ENCODE results near the gene SDS. TPM values are rescaled to one million over a fixed set of nuclear protein-coding genes. Genes with fewer than 3 reads are reported as not detected.

Gene SDS
- total and polyA plus RNA-seq, 2 donors (not counting 3 experiments of a cell fraction or from before 2014, with no cell fraction given): not detected

DNA sequence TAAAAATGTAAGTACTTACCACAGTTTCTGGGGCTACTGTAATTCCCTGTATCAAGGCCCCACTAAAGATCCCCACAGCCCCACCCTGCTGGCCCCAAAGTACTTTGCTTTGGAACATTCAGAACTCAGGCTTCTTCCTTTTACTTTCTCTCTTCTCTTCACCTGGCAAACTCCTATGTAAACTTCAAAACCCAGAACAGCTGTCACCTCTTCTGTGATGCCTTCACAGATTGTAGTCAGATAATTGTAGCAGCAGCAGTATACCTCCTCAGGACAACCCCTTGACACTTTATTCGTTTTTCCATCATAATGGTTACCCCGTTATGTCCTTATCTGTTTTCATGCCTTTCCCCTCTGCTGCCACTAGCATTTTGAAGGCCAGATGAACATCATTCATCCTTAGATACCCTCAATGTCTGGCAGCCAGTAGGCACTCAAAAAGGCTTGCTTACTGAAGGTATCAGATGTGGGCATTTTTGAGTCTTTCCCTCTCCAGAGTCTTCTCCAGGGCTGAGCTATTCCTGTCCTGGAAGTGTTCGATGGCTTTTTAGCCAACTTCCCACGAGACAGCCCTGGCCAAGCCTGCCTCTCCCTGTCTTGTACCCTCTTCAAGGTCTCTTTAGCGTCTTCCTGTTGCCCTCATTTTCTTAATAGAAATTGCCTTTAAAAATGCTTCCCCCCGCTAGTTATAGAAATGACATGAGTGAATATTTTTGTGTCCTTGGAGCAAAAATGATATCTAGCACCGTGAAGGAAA, 37.9 kb downstream of the SDS start:
- Histone ChIP-seq H3K79me2 (ENCODE audit: control insufficient read depth, insufficient read depth, low read length) (no peaks in the 10 kb centered on the region), H3K4me1 (ENCODE audit: control insufficient read depth, extremely low read depth, insufficient read depth, low read length) (no peaks in the 10 kb centered on the region), H4K20me1 (replicated peaks; ENCODE audit: control insufficient read depth, extremely low read depth, insufficient read depth, low read length) (no peaks in the 10 kb centered on the region), H3K9me1 (replicated peaks; ENCODE audit: control insufficient read depth, extremely low read depth, insufficient read depth, low read length) (no peaks in the 10 kb centered on the region), H2AFZ (ENCODE audit: low read depth, low read length) (no peak overlapping the region), H3K27me3 (ENCODE audit: control insufficient read depth in 2 of 2, insufficient read depth in 2 of 2, low read length in 2 of 2) (no peaks in the 10 kb centered on the region), H3K9ac (replicated peaks; ENCODE audit: extremely low read depth, insufficient read depth, low read length) (no peak overlapping the region), H3K4me2 (ENCODE audit: insufficient read depth, low read length) (no peak overlapping the region), H3K9me3 (replicated peaks; ENCODE audit: control insufficient read depth, insufficient read depth, low read length) (no peaks in the 10 kb centered on the region), H3K36me3 (ENCODE audit: control insufficient read depth in 2 of 2, extremely low read depth in 1 of 2, insufficient read depth in 2 of 2, low read length in 2 of 2) (no peaks in the 10 kb centered on the region), H3K4me3 (replicated peaks in 1 of 3; ENCODE audit: insufficient read depth in 1 of 3, low read depth in 1 of 3, low read length in 3 of 3) (no peak overlapping the region), H3K27ac (ENCODE audit: insufficient read depth, low read depth, low read length) (no peak overlapping the region)
- FAIRE-seq: no peak
- ChIA-PET CTCF (interaction anchor here (1.0 kb wide), 1 partner anchor 60 kb away, joined by 4 read pairs; no protein-coding TSS in a partner anchor), POLR2A (no interaction called here)
- dilution Hi-C loops (cut with MboI; ENCODE audit: extremely low pct_ligation_motif_present, low sequenced_read_pairs) (no loop called here), intact Hi-C loops (cut with micrococcal nuclease) (no loop called here)
- TF ChIP-seq MYC (IDR thresholded peaks at IDR 0.05; ENCODE audit: low read depth, low read length) (no peak), GATA2 (IDR thresholded peaks at IDR 0.05; ENCODE audit: insufficient read depth, insufficient read length, low read depth, low read length) (no peak), POLR2A (IDR thresholded peaks at IDR 0.05; ENCODE audit: low read depth, low read length) (no peak), JUN (IDR thresholded peaks at IDR 0.05; ENCODE audit: borderline replicate concordance, insufficient read depth, insufficient read length, low read depth) (no peak), FOS (IDR thresholded peaks at IDR 0.05; ENCODE audit: borderline replicate concordance, insufficient read depth, low read length) (no peak), MAX (IDR thresholded peaks at IDR 0.05; ENCODE audit: insufficient read depth, insufficient read length) (no peak), POLR2AphosphoS5 (IDR thresholded peaks at IDR 0.05; ENCODE audit: insufficient read depth, low read depth, low read length) (no peak), EZH2 (IDR thresholded peaks at IDR 0.05; ENCODE audit: borderline replicate concordance, low read depth, low read length, severe bottlenecking) (no peak)
- TF ChIP-seq, protein P1, sequence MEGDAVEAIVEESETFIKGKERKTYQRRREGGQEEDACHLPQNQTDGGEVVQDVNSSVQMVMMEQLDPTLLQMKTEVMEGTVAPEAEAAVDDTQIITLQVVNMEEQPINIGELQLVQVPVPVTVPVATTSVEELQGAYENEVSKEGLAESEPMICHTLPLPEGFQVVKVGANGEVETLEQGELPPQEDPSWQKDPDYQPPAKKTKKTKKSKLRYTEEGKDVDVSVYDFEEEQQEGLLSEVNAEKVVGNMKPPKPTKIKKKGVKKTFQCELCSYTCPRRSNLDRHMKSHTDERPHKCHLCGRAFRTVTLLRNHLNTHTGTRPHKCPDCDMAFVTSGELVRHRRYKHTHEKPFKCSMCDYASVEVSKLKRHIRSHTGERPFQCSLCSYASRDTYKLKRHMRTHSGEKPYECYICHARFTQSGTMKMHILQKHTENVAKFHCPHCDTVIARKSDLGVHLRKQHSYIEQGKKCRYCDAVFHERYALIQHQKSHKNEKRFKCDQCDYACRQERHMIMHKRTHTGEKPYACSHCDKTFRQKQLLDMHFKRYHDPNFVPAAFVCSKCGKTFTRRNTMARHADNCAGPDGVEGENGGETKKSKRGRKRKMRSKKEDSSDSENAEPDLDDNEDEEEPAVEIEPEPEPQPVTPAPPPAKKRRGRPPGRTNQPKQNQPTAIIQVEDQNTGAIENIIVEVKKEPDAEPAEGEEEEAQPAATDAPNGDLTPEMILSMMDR (IDR thresholded peaks at IDR 0.05; ENCODE audit: extremely low read depth in 1 of 2, insufficient read depth in 1 of 2, low read depth in 1 of 2, low read length in 2 of 2): no peak
- no TSS peak for BruUV-seq (replicated peaks)
- no peak for DNase-seq (ENCODE audit: low read depth, low spot score)
